IMR-90 (cell line): ENCODE data around the gene RPL10A. TPM values are rescaled to one million over a fixed set of nuclear protein-coding genes. Genes with fewer than 3 reads are reported as not detected.

ENCODE experiments used
- ATAC-seq: fragments of 200-7000 bp; cut with Tn5 transposase; 2 replicates; pipeline ENCODE4 v1.9.1; 2020; ENCODE audit warnings: low read depth, mild to moderate bottlenecking, moderate library complexity
- BruUV-seq: library from RNA; stranded (reverse); fragments of 400-500 nt; replicated peaks from 2 replicates; lab custom pipeline; 2021; lab: Mats Ljungman, UMichigan
- CTCF ChIA-PET: fragments of 300-600 bp; formaldehyde crosslinking; extraction: SDS; loops from one replicate; lab custom pipeline; 2021; ENCODE audit warnings: antibody characterized with exemption; lab: Yijun Ruan, JAX
- POLR2A ChIA-PET: fragments of 300-600 bp; sonication (Branson Sonifier 250); formaldehyde crosslinking; loops from one replicate; lab custom pipeline; 2022; ENCODE audit warnings: antibody characterized with exemption; ENCODE audit not compliant: unreplicated experiment; lab: Charles Lee
- DNase-seq: peaks from one replicate; pipeline ENCODE4 v3.0.0; 2013
- H2AFZ ChIP-seq: replicated peaks from 2 replicates; pipeline ENCODE3; 2013; ENCODE audit warnings: low read length, mild to moderate bottlenecking; ENCODE audit not compliant: poor library complexity
- H2AK5ac ChIP-seq: 2 replicates; pipeline ENCODE4 v1.6.1; 2013; ENCODE audit warnings: low read depth, low read length, inconsistent platforms
- H2AK9ac ChIP-seq: replicated peaks from 2 replicates; pipeline ENCODE3; 2013; ENCODE audit warnings: mild to moderate bottlenecking, low read depth, low read length, moderate library complexity; ENCODE audit not compliant: poor library complexity
- H2BK120ac ChIP-seq: 2 replicates; pipeline ENCODE4 v1.6.1; 2013; ENCODE audit warnings: low read depth, low read length, inconsistent platforms
- H2BK15ac ChIP-seq: 3 replicates; pipeline ENCODE4 v1.6.1; 2013; ENCODE audit warnings: low read depth, low read length, inconsistent platforms
- H2BK20ac ChIP-seq: 2 replicates; pipeline ENCODE4 v1.6.1; 2013; ENCODE audit warnings: low read depth, mild to moderate bottlenecking, inconsistent platforms, low read length, moderate library complexity
- H2BK5ac ChIP-seq: 2 replicates; pipeline ENCODE4 v1.6.1; 2013; ENCODE audit warnings: mild to moderate bottlenecking, low read depth, low read length, inconsistent platforms; ENCODE audit not compliant: poor library complexity, severe bottlenecking
- H3K14ac ChIP-seq: replicated peaks from 2 replicates; pipeline ENCODE4 v1.6.1; 2013; ENCODE audit warnings: low read depth, low read length, inconsistent platforms
- H3K18ac ChIP-seq: 2 replicates; pipeline ENCODE4 v1.6.1; 2013; ENCODE audit warnings: low read depth, low read length, control low read depth
- H3K23ac ChIP-seq: 2 replicates; pipeline ENCODE4 v1.6.1; 2013; ENCODE audit warnings: low read depth, low read length, inconsistent platforms
- H3K27ac ChIP-seq: 2 replicates; pipeline ENCODE4 v1.5.1; 2013; ENCODE audit warnings: mild to moderate bottlenecking, control low read depth, low read length; ENCODE audit not compliant: insufficient read depth
- H3K27me3 ChIP-seq: 2 replicates; pipeline ENCODE4 v1.6.1; 2013; ENCODE audit warnings: low read length; ENCODE audit not compliant: control insufficient read depth, insufficient read depth
- H3K36me3 ChIP-seq: 2 replicates; pipeline ENCODE4 v1.6.1; 2013; ENCODE audit warnings: low read length, mixed read lengths; ENCODE audit not compliant: control insufficient read depth, insufficient read depth
- H3K4ac ChIP-seq: 2 replicates; pipeline ENCODE4 v1.6.1; 2013; ENCODE audit warnings: low read depth, low read length, inconsistent platforms
- H3K4me1 ChIP-seq: 2 replicates; pipeline ENCODE4 v1.6.1; 2013; ENCODE audit warnings: low read length, mixed read lengths; ENCODE audit not compliant: control insufficient read depth, insufficient read depth
- H3K4me2 ChIP-seq: 2 replicates; pipeline ENCODE4 v1.6.1; 2013; ENCODE audit warnings: low read depth, mild to moderate bottlenecking, control low read depth, low read length, moderate library complexity
- H3K4me3 ChIP-seq: 2 replicates; pipeline ENCODE4 v1.5.1; 2013; ENCODE audit warnings: low read depth, mild to moderate bottlenecking, control low read depth, low read length, moderate library complexity; ENCODE audit not compliant: insufficient read depth
- H3K56ac ChIP-seq: 2 replicates; pipeline ENCODE4 v1.6.1; 2013; ENCODE audit warnings: low read length, inconsistent platforms; ENCODE audit not compliant: insufficient read depth; ENCODE audit errors: extremely low read depth
- H3K79me1 ChIP-seq, 2 experiments: 2 replicates each; pipeline ENCODE4 v1.6.1; 2013; ENCODE audit warnings: low read length in 2 of 2, inconsistent platforms in 1 of 2, low read depth in 1 of 2
- H3K9ac ChIP-seq: 2 replicates; pipeline ENCODE4 v1.6.1; 2013; ENCODE audit warnings: low read depth, low read length, control low read depth
- H3K9me1 ChIP-seq: 2 replicates; pipeline ENCODE4 v1.6.1; 2013; ENCODE audit warnings: low read length, inconsistent platforms; ENCODE audit not compliant: insufficient read depth
- H3K9me3 ChIP-seq: 2 replicates; pipeline ENCODE4 v1.6.1; 2013; ENCODE audit warnings: low read length; ENCODE audit not compliant: control insufficient read depth, insufficient read depth
- H4K20me1 ChIP-seq: 2 replicates; pipeline ENCODE4 v1.6.1; 2013; ENCODE audit warnings: low read length, inconsistent platforms; ENCODE audit not compliant: insufficient read depth
- H4K5ac ChIP-seq: 2 replicates; pipeline ENCODE4 v1.6.1; 2013; ENCODE audit warnings: mild to moderate bottlenecking, low read depth, low read length, control low read depth
- H4K8ac ChIP-seq, 2 experiments: 2 replicates each; pipeline ENCODE4 v1.6.1; 2013; ENCODE audit warnings: low read depth in 2 of 2, low read length in 2 of 2, control low read depth in 1 of 2, inconsistent platforms in 1 of 2
- H4K91ac ChIP-seq: 2 replicates; pipeline ENCODE4 v1.6.1; 2013; ENCODE audit warnings: low read depth, low read length, inconsistent platforms; ENCODE audit not compliant: insufficient read depth
- BHLHE40 ChIP-seq: fragments of 150-350 bp; IDR thresholded peaks from 2 replicates; pipeline ENCODE4 v1.6.1; 2016; ENCODE audit warnings: mild to moderate bottlenecking, low read depth, low read length
- FOS ChIP-seq: fragments of 150-350 bp; IDR thresholded peaks from 2 replicates; pipeline ENCODE4 v1.6.1; 2016; ENCODE audit warnings: low read depth, low read length
- RCOR1 ChIP-seq: IDR thresholded peaks from 2 replicates; pipeline ENCODE4 v1.6.1; 2012; ENCODE audit warnings: mild to moderate bottlenecking, low read length, improper control_type of control experiment; ENCODE audit not compliant: insufficient replicate concordance
- USF2 ChIP-seq: fragments of 150-350 bp; IDR thresholded peaks from 2 replicates; pipeline ENCODE4 v1.6.1; 2017; ENCODE audit warnings: mild to moderate bottlenecking, antibody characterized with exemption, low read length, low read depth
- WGBS, 2 experiments: methylation state at CpG; one replicate each; pipeline versions ENCODE4 v1.1.5 to v1.1.7; 2013; ENCODE audit warnings: missing lambda C conversion rate in 2 of 2; ENCODE audit not compliant: insufficient read length in 1 of 2; ENCODE audit errors: extremely low coverage in 2 of 2; 5-methylcytosine and 5-hydroxymethylcytosine counted together
- dilution Hi-C: fragments of 300-500 bp; cut with HindIII; formaldehyde crosslinking; loops from one replicate; pipeline ENCODE4 v1.14.3; 2018; ENCODE audit warnings: low sequenced_read_pairs; ENCODE audit not compliant: unreplicated experiment
- in situ Hi-C: fragments of 300-500 bp; cut with MboI; formaldehyde crosslinking; loops from 3 replicates; pipeline ENCODE4 v1.14.3; 2019; ENCODE audit warnings: low sequenced_read_pairs, inconsistent platforms, mixed read lengths
- intact Hi-C: fragments of 100-400 bp; cut with micrococcal nuclease; formaldehyde crosslinking; loops from 2 replicates; pipeline ENCODE4 v1.10.0; 2022
- polyA plus RNA-seq, 3 experiments: library from polyadenylated mRNA; depleted of rRNA; stranded (reverse); fragments of >200 nt; gene quantifications; 2 replicates each; pipeline ENCODE4 v1.2.3, GENCODE V29; 2012; ENCODE audit warnings: low replicate concordance in 1 of 3
- total RNA-seq: library from RNA; depleted of rRNA; stranded (reverse); fragments of >200 nt; gene quantifications from 2 replicates; pipeline ENCODE4 v1.2.3, GENCODE V29; 2012

Gene RPL10A
- total and polyA plus RNA-seq, 2 of the 4 experiments (the other 2 are of a cell fraction) = 2,310 to 3,153 TPM

- Histone ChIP-seq H3K4ac (peak overlapping the region; percentile 13; the same call in 1 of the 2 replicates), H3K14ac (peak overlapping the region; percentile 52; the same call in 1 of the 2 replicates), H4K20me1 (peaks cover 4% of the 10 kb centered on the region; the same call in 1 of the 2 replicates), H2AK5ac (no peak overlapping the region), H4K5ac (no peak overlapping the region), H2BK20ac (no peak overlapping the region), H3K9me3 (no peaks in the 10 kb centered on the region), H3K4me1 (peaks cover 9% of the 10 kb centered on the region), H4K8ac (peak overlapping the region in 1 of 2 experiments; percentile 30; a peak in 1 of 4 replicates), H3K4me3 (no peak overlapping the region), H4K91ac (no peak overlapping the region), H2BK5ac (no peak overlapping the region), H3K4me2 (no peak overlapping the region), H3K9ac (no peak overlapping the region), H2AK9ac (peak overlapping the region; percentile 40), H2BK15ac (no peak overlapping the region), H2BK120ac (no peak overlapping the region), H3K36me3 (no peaks in the 10 kb centered on the region), H3K79me1 (peaks cover 0 to 19% of the 10 kb centered on the region in 2 experiments; a peak in 2 of 4 replicates), H2AFZ (peak overlapping the region; percentile 44), H3K9me1 (peaks cover 17% of the 10 kb centered on the region), H3K23ac (peak overlapping the region; percentile 23), H3K27me3 (peaks cover 7% of the 10 kb centered on the region; the same call in 1 of the 2 replicates), H3K56ac (no peak overlapping the region), H3K27ac (no peak overlapping the region), H3K18ac (no peak overlapping the region)
- DNase-seq (peak; percentile 76), ATAC-seq (no peak)
- in situ Hi-C loops (no loop called here), dilution Hi-C loops (no loop called here), intact Hi-C loops (no loop called here)
- ChIA-PET POLR2A (no interaction called here), CTCF (interaction anchor here (1.0 kb wide), 1 partner anchor 27 kb away, joined by 3 read pairs; no protein-coding TSS in a partner anchor)
- WGBS, 2 experiments = 82% methylated on average over 3 of the region's 6 CpGs; no CpG with 5 or more reads in 1 of the 2 experiments
- no TSS peak for BruUV-seq
- TF ChIP-seq BHLHE40 (peak; percentile 20; the same call in 1 of the 2 replicates), FOS (no peak), RCOR1 (no peak), USF2 (peak; percentile 64)
Observed at GRCh38 chr6:35500782-35501181, 32.6 kb downstream of the RPL10A start.
